IMR-90 (cell line): ENCODE results near the gene COL6A3. TPM values are rescaled to one million over a fixed set of nuclear protein-coding genes. Genes with fewer than 3 reads are reported as not detected.

Experiments used
- ATAC-seq: fragments of 200-7000 bp; cut with Tn5 transposase; 2 replicates; pipeline ENCODE4 v1.9.1; 2020; ENCODE audit warnings: low read depth, mild to moderate bottlenecking, moderate library complexity
- BruUV-seq: library from RNA; stranded (reverse); fragments of 400-500 nt; replicated peaks from 2 replicates; lab custom pipeline; 2021; lab: Mats Ljungman, UMichigan
- CTCF ChIA-PET: fragments of 300-600 bp; formaldehyde crosslinking; extraction: SDS; loops from one replicate; lab custom pipeline; 2021; ENCODE audit warnings: antibody characterized with exemption; lab: Yijun Ruan, JAX
- POLR2A ChIA-PET: fragments of 300-600 bp; sonication (Branson Sonifier 250); formaldehyde crosslinking; loops from one replicate; lab custom pipeline; 2022; ENCODE audit warnings: antibody characterized with exemption; ENCODE audit not compliant: unreplicated experiment; lab: Charles Lee
- DNase-seq: peaks from one replicate; pipeline ENCODE4 v3.0.0; 2013
- H2AFZ ChIP-seq: replicated peaks from 2 replicates; pipeline ENCODE3; 2013; ENCODE audit warnings: low read length, mild to moderate bottlenecking; ENCODE audit not compliant: poor library complexity
- H2AK5ac ChIP-seq: 2 replicates; pipeline ENCODE4 v1.6.1; 2013; ENCODE audit warnings: low read depth, low read length, inconsistent platforms
- H2AK9ac ChIP-seq: replicated peaks from 2 replicates; pipeline ENCODE3; 2013; ENCODE audit warnings: mild to moderate bottlenecking, low read depth, low read length, moderate library complexity; ENCODE audit not compliant: poor library complexity
- H2BK120ac ChIP-seq: 2 replicates; pipeline ENCODE4 v1.6.1; 2013; ENCODE audit warnings: low read depth, low read length, inconsistent platforms
- H2BK15ac ChIP-seq: 3 replicates; pipeline ENCODE4 v1.6.1; 2013; ENCODE audit warnings: low read depth, low read length, inconsistent platforms
- H2BK20ac ChIP-seq: 2 replicates; pipeline ENCODE4 v1.6.1; 2013; ENCODE audit warnings: low read depth, mild to moderate bottlenecking, inconsistent platforms, low read length, moderate library complexity
- H2BK5ac ChIP-seq: 2 replicates; pipeline ENCODE4 v1.6.1; 2013; ENCODE audit warnings: mild to moderate bottlenecking, low read depth, low read length, inconsistent platforms; ENCODE audit not compliant: poor library complexity, severe bottlenecking
- H3K14ac ChIP-seq: replicated peaks from 2 replicates; pipeline ENCODE4 v1.6.1; 2013; ENCODE audit warnings: low read depth, low read length, inconsistent platforms
- H3K18ac ChIP-seq: 2 replicates; pipeline ENCODE4 v1.6.1; 2013; ENCODE audit warnings: low read depth, low read length, control low read depth
- H3K23ac ChIP-seq: 2 replicates; pipeline ENCODE4 v1.6.1; 2013; ENCODE audit warnings: low read depth, low read length, inconsistent platforms
- H3K27ac ChIP-seq: 2 replicates; pipeline ENCODE4 v1.5.1; 2013; ENCODE audit warnings: mild to moderate bottlenecking, control low read depth, low read length; ENCODE audit not compliant: insufficient read depth
- H3K27me3 ChIP-seq: 2 replicates; pipeline ENCODE4 v1.6.1; 2013; ENCODE audit warnings: low read length; ENCODE audit not compliant: control insufficient read depth, insufficient read depth
- H3K36me3 ChIP-seq: 2 replicates; pipeline ENCODE4 v1.6.1; 2013; ENCODE audit warnings: low read length, mixed read lengths; ENCODE audit not compliant: control insufficient read depth, insufficient read depth
- H3K4ac ChIP-seq: 2 replicates; pipeline ENCODE4 v1.6.1; 2013; ENCODE audit warnings: low read depth, low read length, inconsistent platforms
- H3K4me1 ChIP-seq: 2 replicates; pipeline ENCODE4 v1.6.1; 2013; ENCODE audit warnings: low read length, mixed read lengths; ENCODE audit not compliant: control insufficient read depth, insufficient read depth
- H3K4me2 ChIP-seq: 2 replicates; pipeline ENCODE4 v1.6.1; 2013; ENCODE audit warnings: low read depth, mild to moderate bottlenecking, control low read depth, low read length, moderate library complexity
- H3K4me3 ChIP-seq: 2 replicates; pipeline ENCODE4 v1.5.1; 2013; ENCODE audit warnings: low read depth, mild to moderate bottlenecking, control low read depth, low read length, moderate library complexity; ENCODE audit not compliant: insufficient read depth
- H3K56ac ChIP-seq: 2 replicates; pipeline ENCODE4 v1.6.1; 2013; ENCODE audit warnings: low read length, inconsistent platforms; ENCODE audit not compliant: insufficient read depth; ENCODE audit errors: extremely low read depth
- H3K79me1 ChIP-seq, 2 experiments: 2 replicates each; pipeline ENCODE4 v1.6.1; 2013; ENCODE audit warnings: low read length in 2 of 2, inconsistent platforms in 1 of 2, low read depth in 1 of 2
- H3K9ac ChIP-seq: 2 replicates; pipeline ENCODE4 v1.6.1; 2013; ENCODE audit warnings: low read depth, low read length, control low read depth
- H3K9me1 ChIP-seq: 2 replicates; pipeline ENCODE4 v1.6.1; 2013; ENCODE audit warnings: low read length, inconsistent platforms; ENCODE audit not compliant: insufficient read depth
- H3K9me3 ChIP-seq: 2 replicates; pipeline ENCODE4 v1.6.1; 2013; ENCODE audit warnings: low read length; ENCODE audit not compliant: control insufficient read depth, insufficient read depth
- H4K20me1 ChIP-seq: 2 replicates; pipeline ENCODE4 v1.6.1; 2013; ENCODE audit warnings: low read length, inconsistent platforms; ENCODE audit not compliant: insufficient read depth
- H4K5ac ChIP-seq: 2 replicates; pipeline ENCODE4 v1.6.1; 2013; ENCODE audit warnings: mild to moderate bottlenecking, low read depth, low read length, control low read depth
- H4K8ac ChIP-seq, 2 experiments: 2 replicates each; pipeline ENCODE4 v1.6.1; 2013; ENCODE audit warnings: low read depth in 2 of 2, low read length in 2 of 2, control low read depth in 1 of 2, inconsistent platforms in 1 of 2
- H4K91ac ChIP-seq: 2 replicates; pipeline ENCODE4 v1.6.1; 2013; ENCODE audit warnings: low read depth, low read length, inconsistent platforms; ENCODE audit not compliant: insufficient read depth
- BHLHE40 ChIP-seq: fragments of 150-350 bp; IDR thresholded peaks from 2 replicates; pipeline ENCODE4 v1.6.1; 2016; ENCODE audit warnings: mild to moderate bottlenecking, low read depth, low read length
- CEBPB ChIP-seq: IDR thresholded peaks from 2 replicates; pipeline ENCODE4 v1.6.1; 2012; ENCODE audit warnings: low read depth, low read length, improper control_type of control experiment
- CHD1 ChIP-seq: IDR thresholded peaks from 2 replicates; pipeline ENCODE4 v1.6.1; 2012; ENCODE audit warnings: low read depth, low read length, improper control_type of control experiment
- MAFK ChIP-seq: IDR thresholded peaks from 2 replicates; pipeline ENCODE4 v1.6.1; 2012; ENCODE audit warnings: low read depth, low read length, improper control_type of control experiment
- MAZ ChIP-seq: IDR thresholded peaks from 2 replicates; pipeline ENCODE4 v1.6.1; 2012; ENCODE audit warnings: low read depth, mild to moderate bottlenecking, low read length, improper control_type of control experiment, moderate library complexity, borderline replicate concordance
- MXI1 ChIP-seq: IDR thresholded peaks from 2 replicates; pipeline ENCODE4 v1.6.1; 2012; ENCODE audit warnings: low read depth, mild to moderate bottlenecking, low read length, moderate library complexity, borderline replicate concordance
- POLR2A ChIP-seq: IDR thresholded peaks from 2 replicates; pipeline ENCODE4 v1.6.1; 2012; ENCODE audit warnings: mild to moderate bottlenecking, low read depth, low read length
- RAD21 ChIP-seq: IDR thresholded peaks from 2 replicates; pipeline ENCODE4 v1.6.1; 2012; ENCODE audit warnings: low read length, improper control_type of control experiment
- RFX5 ChIP-seq: IDR thresholded peaks from 2 replicates; pipeline ENCODE4 v1.8.0; 2012; ENCODE audit warnings: low read depth, mild to moderate bottlenecking, low read length, moderate library complexity
- SMC3 ChIP-seq: fragments of 150-350 bp; IDR thresholded peaks from 2 replicates; pipeline ENCODE4 v1.6.1; 2016; ENCODE audit warnings: low read depth, mild to moderate bottlenecking, antibody characterized with exemption, low read length, moderate library complexity
- WGBS, 2 experiments: methylation state at CpG; one replicate each; pipeline versions ENCODE4 v1.1.5 to v1.1.7; 2013; ENCODE audit warnings: missing lambda C conversion rate in 2 of 2; ENCODE audit not compliant: insufficient read length in 1 of 2; ENCODE audit errors: extremely low coverage in 2 of 2; 5-methylcytosine and 5-hydroxymethylcytosine counted together
- dilution Hi-C: fragments of 300-500 bp; cut with HindIII; formaldehyde crosslinking; loops from one replicate; pipeline ENCODE4 v1.14.3; 2018; ENCODE audit warnings: low sequenced_read_pairs; ENCODE audit not compliant: unreplicated experiment
- in situ Hi-C: fragments of 300-500 bp; cut with MboI; formaldehyde crosslinking; loops from 3 replicates; pipeline ENCODE4 v1.14.3; 2019; ENCODE audit warnings: low sequenced_read_pairs, inconsistent platforms, mixed read lengths
- intact Hi-C: fragments of 100-400 bp; cut with micrococcal nuclease; formaldehyde crosslinking; loops from 2 replicates; pipeline ENCODE4 v1.10.0; 2022
- polyA plus RNA-seq, 3 experiments: library from polyadenylated mRNA; depleted of rRNA; stranded (reverse); fragments of >200 nt; gene quantifications; 2 replicates each; pipeline ENCODE4 v1.2.3, GENCODE V29; 2012; ENCODE audit warnings: low replicate concordance in 1 of 3
- total RNA-seq: library from RNA; depleted of rRNA; stranded (reverse); fragments of >200 nt; gene quantifications from 2 replicates; pipeline ENCODE4 v1.2.3, GENCODE V29; 2012

Gene COL6A3
- total and polyA plus RNA-seq, 2 of the 4 experiments (the other 2 are of a cell fraction): 964 to 1,855 TPM

- Histone ChIP-seq H4K91ac (peak overlapping the region; percentile 88), H3K9me1 (peaks cover 29% of the 10 kb centered on the region), H2BK5ac (peak overlapping the region; percentile 91), H4K8ac (peak overlapping the region; percentile 84 to 85), H2BK15ac (peak overlapping the region; percentile 42; the same call in 2 of the 3 replicates), H2AK5ac (peak overlapping the region; percentile 69), H3K79me1 (peaks cover 19 to 68% of the 10 kb centered on the region in 2 experiments), H3K18ac (peak overlapping the region; percentile 90), H3K9ac (peak overlapping the region; percentile 36), H4K5ac (peak overlapping the region; percentile 95), H2BK120ac (peak overlapping the region; percentile 84), H4K20me1 (peaks cover 10% of the 10 kb centered on the region), H3K56ac (peak overlapping the region; percentile 20), H3K4ac (peak overlapping the region; percentile 71), H3K23ac (peak overlapping the region; percentile 49), H3K27me3 (no peaks in the 10 kb centered on the region), H3K36me3 (peaks cover 59% of the 10 kb centered on the region), H3K9me3 (no peaks in the 10 kb centered on the region), H3K4me1 (peaks cover 33% of the 10 kb centered on the region), H2BK20ac (peak overlapping the region; percentile 67), H3K14ac (peak overlapping the region; percentile 47), H2AFZ (no peak overlapping the region), H3K4me3 (no peak overlapping the region), H3K27ac (peak overlapping the region; percentile 96), H2AK9ac (peak overlapping the region; percentile 31), H3K4me2 (no peak overlapping the region)
- intact Hi-C loops: loop anchor here (2.0 kb wide), 3 partner anchors 41 to 169 kb away; no protein-coding TSS in a partner anchor
- dilution Hi-C loops: no loop called here
- WGBS, 2 experiments: 89% methylated on average over 3 of the region's 8 CpGs; no CpG with 5 or more reads in 1 of the 2 experiments
- TF ChIP-seq MXI1 (no peak), MAZ (no peak), CEBPB (no peak), CHD1 (no peak), SMC3 (no peak), POLR2A (no peak; the same call in 1 of the 2 replicates), RAD21 (no peak), BHLHE40 (no peak), RFX5 (no peak), MAFK (no peak)
- ChIA-PET POLR2A (no interaction called here), CTCF (no interaction called here)
- in situ Hi-C loops: loop anchor here (10.0 kb wide), 1 partner anchor 159 kb away; no protein-coding TSS in a partner anchor
- DNase-seq (no peak), ATAC-seq (no peak)
- BruUV-seq: no TSS peak
Observed at GRCh38 chr2:237323656-237324055, 90.3 kb downstream of the COL6A3 start.
